Pancreas (tissue), 10 donors: Measurements from ENCODE around the gene TTLL8. TPM values are rescaled to one million over a fixed set of nuclear protein-coding genes. Genes with fewer than 3 reads are reported as not detected.

ENCODE experiments used
- ATAC-seq, 4 donors: fragments of 200-7000 bp; cut with Tn5 transposase; one replicate each; pipeline versions ENCODE4 v1.8.0 to v1.9.1; 2020; ENCODE audit warnings: mild to moderate bottlenecking in 4 of 4, moderate library complexity in 4 of 4
- DNase-seq, 6 donors: peaks; one replicate each; pipeline ENCODE4 v3.0.0-alpha.2; 2020
- FAIRE-seq: peaks from 2 replicates; lab custom pipeline; 2012; peaks lifted over from hg19 to GRCh38; lab: Jason Lieb, UNC
- H3K27ac ChIP-seq, 4 donors: fragments of 200-600 bp; sonication (generic); 1 replicate in 3 of 4; 2 replicates in 1 of 4; pipeline versions ENCODE4 v1.5.0 to v1.8.0; 2020
- H3K27me3 ChIP-seq, 4 donors: fragments of 200-600 bp; one replicate each; pipeline ENCODE4 v1.8.0; 2021
- H3K36me3 ChIP-seq, 3 donors: fragments of 200-600 bp; sonication (generic) in 1 of 3; one replicate each; pipeline versions ENCODE4 v1.5.0 to v1.8.0; 2020 to 2021
- H3K4me1 ChIP-seq, 3 donors: fragments of 200-600 bp; one replicate each; pipeline ENCODE4 v1.8.0; 2021
- H3K4me3 ChIP-seq, 4 donors: fragments of 200-600 bp; sonication (generic) in 2 of 4; one replicate each; pipeline versions ENCODE4 v1.5.0 to v1.8.0; 2020 to 2021
- H3K9me3 ChIP-seq, 4 donors: fragments of 200-600 bp; one replicate each; pipeline ENCODE4 v1.8.0; 2021
- WGBS, 2 donors: extraction: QIAGEN DNeasy Blood & Tissue Kit; methylation state at CpG; one replicate each; pipeline ENCODE4 v1.1.7; 2013; 5-methylcytosine and 5-hydroxymethylcytosine counted together
- intact Hi-C, 3 donors: fragments of 100-400 bp; cut with DNase I; formaldehyde crosslinking; loops; one replicate each; pipeline versions ENCODE4 v1.11.1 to v1.14.2; 2022
- polyA plus RNA-seq, 2 donors: library from polyadenylated mRNA; stranded (reverse); fragments of 200-250 nt; gene quantifications; one replicate each; pipeline ENCODE4 v1.2.3, GENCODE V29; 2013
- total RNA-seq, 6 donors: library from RNA; stranded (reverse); fragmentation: NEBNext Ultra II Directional in 4 of 6; extraction: Animal tissue kit (Norgen Biotek cat#: 25700) in 4 of 6; gene quantifications; one replicate each; pipeline versions ENCODE4 v1.2.1 to v1.2.4, GENCODE V29; 2021 to 2023
- TF ChIP-seq, protein P1 (sequence below), 4 donors: fragments of 200-600 bp; sonication (generic) in 3 of 4; IDR thresholded peaks; one replicate each; pipeline versions ENCODE4 v1.5.0 to v1.8.0; 2021; ENCODE audit warnings: antibody characterized with exemption in 4 of 4
- donor health status: healthy with polysubstance abuse.
- donor health status: DM: no; HTN: no; CAD: no; lungs with moderate emphysema.
- donor health status: DM: no; HTN: no; CAD: no.
- donor health status: control.
- donor health status: control.
- donor health status: Bipolar disorder and iron deficiency.
- donor health status: DM: yes; HTN: yes; CAD: no.
- donor health status: DM: no; HTN: no; CAD: no.
- donor health status: DM: no; HTN: no; CAD: no.
- donor health status: DM: yes; HTN: yes; CAD: no.

The TTLL8 gene
- total and polyA plus RNA-seq, 8 donors, result not detected

DNA sequence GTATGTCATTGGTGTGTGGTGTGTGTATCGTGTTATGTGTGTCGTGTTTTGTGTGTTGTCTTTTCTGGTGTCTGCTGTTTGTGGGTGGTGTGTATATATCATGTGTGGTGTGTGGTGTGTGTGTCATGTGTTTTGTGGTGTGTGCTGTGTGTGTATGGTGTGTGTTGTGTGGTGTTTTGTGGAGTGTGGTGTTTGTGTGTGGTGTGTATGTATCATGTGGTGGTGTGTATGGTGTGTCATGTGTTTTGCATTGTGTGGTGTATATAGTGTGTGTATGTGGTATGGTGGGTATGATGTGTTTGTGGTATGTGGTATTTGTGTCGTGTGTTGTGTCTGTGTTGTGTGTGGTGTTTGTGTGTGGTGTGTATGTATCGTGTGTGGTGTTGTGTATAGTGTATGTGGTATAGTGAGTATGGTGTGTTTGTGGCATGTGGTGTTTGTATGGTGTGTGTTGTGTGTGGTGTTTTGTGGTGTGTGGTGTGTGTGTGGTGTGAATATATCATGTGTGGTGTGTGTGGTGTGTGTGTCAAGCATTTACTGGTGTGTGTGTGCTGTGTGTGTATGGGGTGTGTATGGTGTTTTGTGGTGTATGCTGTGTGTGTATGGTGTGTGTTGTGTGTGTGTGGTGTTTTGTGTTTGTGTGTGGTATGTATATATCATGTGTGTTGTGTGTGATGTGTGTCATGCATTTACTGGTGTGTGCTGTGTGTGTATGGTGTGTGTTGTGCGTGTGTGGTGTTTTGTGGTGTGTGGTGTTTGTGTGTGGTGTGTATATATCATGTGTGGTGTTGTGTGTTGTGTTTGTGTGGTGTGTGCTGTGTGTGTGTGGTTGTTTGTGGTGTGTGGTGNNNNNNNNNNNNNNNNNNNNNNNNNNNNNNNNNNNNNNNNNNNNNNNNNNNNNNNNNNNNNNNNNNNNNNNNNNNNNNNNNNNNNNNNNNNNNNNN is 84.8 kb downstream of the TTLL8 start:
- H3K4me1 ChIP-seq, result peaks cover 0 to 11% (median 11%) of the 10 kb centered on the region in 3 donors
- H3K36me3 ChIP-seq, result no peaks in the 10 kb centered on the region
- TF ChIP-seq, protein P1, sequence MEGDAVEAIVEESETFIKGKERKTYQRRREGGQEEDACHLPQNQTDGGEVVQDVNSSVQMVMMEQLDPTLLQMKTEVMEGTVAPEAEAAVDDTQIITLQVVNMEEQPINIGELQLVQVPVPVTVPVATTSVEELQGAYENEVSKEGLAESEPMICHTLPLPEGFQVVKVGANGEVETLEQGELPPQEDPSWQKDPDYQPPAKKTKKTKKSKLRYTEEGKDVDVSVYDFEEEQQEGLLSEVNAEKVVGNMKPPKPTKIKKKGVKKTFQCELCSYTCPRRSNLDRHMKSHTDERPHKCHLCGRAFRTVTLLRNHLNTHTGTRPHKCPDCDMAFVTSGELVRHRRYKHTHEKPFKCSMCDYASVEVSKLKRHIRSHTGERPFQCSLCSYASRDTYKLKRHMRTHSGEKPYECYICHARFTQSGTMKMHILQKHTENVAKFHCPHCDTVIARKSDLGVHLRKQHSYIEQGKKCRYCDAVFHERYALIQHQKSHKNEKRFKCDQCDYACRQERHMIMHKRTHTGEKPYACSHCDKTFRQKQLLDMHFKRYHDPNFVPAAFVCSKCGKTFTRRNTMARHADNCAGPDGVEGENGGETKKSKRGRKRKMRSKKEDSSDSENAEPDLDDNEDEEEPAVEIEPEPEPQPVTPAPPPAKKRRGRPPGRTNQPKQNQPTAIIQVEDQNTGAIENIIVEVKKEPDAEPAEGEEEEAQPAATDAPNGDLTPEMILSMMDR (IDR thresholded peaks at IDR 0.05), result no peak
- intact Hi-C loops, result no loop called here
- DNase-seq, result no peak
- WGBS, 2 donors, result 86% methylated on average over 5 of the region's 5 CpGs
- no peak for FAIRE-seq
- ATAC-seq, result no peak
- H3K27ac ChIP-seq, result no peak overlapping the region
- H3K4me3 ChIP-seq, result no peak overlapping the region
- H3K27me3 ChIP-seq, result no peaks in the 10 kb centered on the region
- no peaks in the 10 kb centered on the region for H3K9me3 ChIP-seq

DNA sequence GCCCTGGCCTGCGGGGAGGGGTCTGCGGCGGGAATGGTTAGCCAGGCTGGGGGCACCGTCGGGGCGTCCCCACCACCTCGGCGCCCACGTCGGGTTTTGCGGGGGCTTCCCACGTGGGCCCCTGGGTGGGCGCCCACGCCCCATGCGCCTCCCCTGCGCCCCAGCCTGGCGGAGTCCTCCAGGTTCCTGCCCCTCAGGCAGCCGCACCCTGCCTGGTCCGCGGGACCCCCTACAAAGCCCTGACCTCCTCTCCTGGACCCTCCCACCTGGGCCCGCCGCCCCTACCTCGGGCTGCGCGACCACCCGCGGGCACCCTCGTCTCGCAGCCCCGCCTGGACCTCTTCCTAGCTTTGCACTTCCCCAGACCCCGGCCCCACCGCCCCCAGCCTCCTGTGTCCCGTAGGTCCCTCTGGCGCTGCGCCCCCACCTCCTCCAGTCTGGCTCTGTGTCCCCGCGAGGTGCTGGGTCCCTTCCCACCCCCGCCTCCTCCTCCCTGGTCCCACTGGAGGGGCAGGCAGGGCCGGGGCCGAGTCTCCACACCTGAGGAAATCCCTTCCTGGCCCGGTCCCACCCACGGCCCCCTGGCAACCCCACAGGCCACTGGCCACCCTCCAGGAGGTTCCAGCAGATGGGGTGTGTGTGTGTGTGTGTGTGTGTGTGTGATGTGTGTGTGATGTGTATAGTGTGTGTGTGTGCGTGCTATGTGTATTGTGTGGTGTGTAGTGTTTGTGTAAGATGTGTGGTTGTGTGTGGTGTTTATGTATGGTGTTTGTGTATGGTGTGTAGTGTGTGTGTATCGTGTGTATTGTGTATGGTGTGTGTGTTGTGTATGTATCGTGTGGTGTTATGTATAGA is 85.7 kb downstream of the TTLL8 start:
- H3K36me3 ChIP-seq, result no peaks in the 10 kb centered on the region
- intact Hi-C loops, result no loop called here
- ATAC-seq (no peak), FAIRE-seq (no peak), DNase-seq (peak; percentile 26 to 88 (median 56))
- no peaks in the 10 kb centered on the region for H3K9me3 ChIP-seq
- no peaks in the 10 kb centered on the region for H3K27me3 ChIP-seq
- no peak overlapping the region for H3K4me3 ChIP-seq
- H3K4me1 ChIP-seq, result peaks cover 0 to 11% (median 11%) of the 10 kb centered on the region in 3 donors
- H3K27ac ChIP-seq, result peak overlapping the region in 1 of 4 donors; percentile 66
- 62 to 64% methylated on average over 39 to 45 of the region's 45 CpGs for WGBS, 2 donors
- TF ChIP-seq, protein P1 (IDR thresholded peaks at IDR 0.05), result no peak

GRCh38 chr22:49971232-49972162 is 86.6 kb downstream of the TTLL8 start:
- WGBS, 2 donors, result 17 to 27% methylated on average over 47 to 81 of the region's 81 CpGs

More at GRCh38 chr22:49971232-49972162, 86.6 kb downstream of the TTLL8 start:
- TF ChIP-seq, protein P1 (IDR thresholded peaks at IDR 0.05), result no peak
- FAIRE-seq (no peak), DNase-seq (peak in 5 of 6 donors; percentile 57 to 82 (median 76)), ATAC-seq (peak; percentile 48 to 59 (median 48))
- Histone ChIP-seq H3K36me3 (no peaks in the 10 kb centered on the region), H3K4me3 (peak overlapping the region; percentile 3 to 52 (median 28)), H3K27me3 (no peaks in the 10 kb centered on the region), H3K9me3 (no peaks in the 10 kb centered on the region), H3K4me1 (peaks cover 0 to 20% (median 11%) of the 10 kb centered on the region in 3 donors), H3K27ac (peak overlapping the region; percentile 44 to 73 (median 70))
- intact Hi-C loops, result no loop called here
